Panc1 (cell line): Measurements from ENCODE around the gene ARHGDIA. TPM values are rescaled to one million over a fixed set of nuclear protein-coding genes. Genes with fewer than 3 reads are reported as not detected.

ENCODE experiments used
- ATAC-seq: fragments of 200-7000 bp; cut with Tn5 transposase; 2 replicates; pipeline ENCODE4 v1.9.1; 2020; ENCODE audit warnings: mild to moderate bottlenecking, moderate library complexity
- BruUV-seq: library from RNA; stranded (reverse); fragments of 400-500 nt; replicated peaks from 2 replicates; lab custom pipeline; 2021; lab: Mats Ljungman, UMichigan
- CTCF ChIA-PET: fragments of 300-600 bp; sonication (Branson Sonifier 250); formaldehyde crosslinking; loops from one replicate; lab custom pipeline; 2022; ENCODE audit warnings: antibody characterized with exemption; lab: Charles Lee
- POLR2A ChIA-PET: fragments of 300-600 bp; sonication (Branson Sonifier 250); formaldehyde crosslinking; loops from one replicate; lab custom pipeline; 2022; ENCODE audit warnings: antibody characterized with exemption; lab: Charles Lee
- DNase-seq: peaks from one replicate; pipeline ENCODE4 v3.0.0-alpha.2; 2010; ENCODE audit warnings: low read depth, low spot score
- H3K27ac ChIP-seq: 2 replicates; pipeline ENCODE4 v1.5.1; 2011; ENCODE audit warnings: mild to moderate bottlenecking, low read length, inconsistent platforms
- H3K27me3 ChIP-seq: fragments of 200-500 bp; sonication (Bioruptor generic); 2 replicates; pipeline ENCODE4 v1.6.0; 2014; ENCODE audit warnings: low read length, inconsistent platforms; ENCODE audit not compliant: control insufficient read depth, insufficient read depth
- H3K36me3 ChIP-seq: fragments of 200-500 bp; sonication (Bioruptor generic); 2 replicates; pipeline ENCODE4 v1.5.1; 2014; ENCODE audit warnings: inconsistent platforms, mild to moderate bottlenecking, low read length, moderate library complexity; ENCODE audit not compliant: control insufficient read depth, insufficient read depth
- H3K4me1 ChIP-seq: 2 replicates; pipeline ENCODE4 v1.5.1; 2011; ENCODE audit warnings: inconsistent platforms, mild to moderate bottlenecking, low read length, moderate library complexity; ENCODE audit not compliant: control insufficient read depth, insufficient read depth
- H3K4me3 ChIP-seq, 2 experiments: 2 replicates each; pipeline ENCODE4 v1.5.1; 2011 to 2012; ENCODE audit warnings: low read depth in 2 of 2, low read length in 2 of 2, mild to moderate bottlenecking in 2 of 2, inconsistent platforms in 1 of 2, moderate library complexity in 1 of 2
- H3K9me3 ChIP-seq: fragments of 200-500 bp; sonication (Bioruptor generic); 2 replicates; pipeline ENCODE4 v1.5.1; 2014; ENCODE audit warnings: low read depth, mild to moderate bottlenecking, inconsistent platforms, low read length, moderate library complexity; ENCODE audit not compliant: control insufficient read depth, insufficient read depth
- POLR2AphosphoS5 ChIP-seq: IDR thresholded peaks from 2 replicates; pipeline ENCODE4 v1.6.1; 2012; ENCODE audit warnings: mild to moderate bottlenecking, low read depth, low read length, moderate library complexity
- SIN3A ChIP-seq: IDR thresholded peaks from 2 replicates; pipeline ENCODE4 v1.6.1; 2012; ENCODE audit warnings: low read depth, mild to moderate bottlenecking, low read length, moderate library complexity, borderline replicate concordance; ENCODE audit not compliant: insufficient read depth
- TCF7L2 ChIP-seq: IDR thresholded peaks from 2 replicates; pipeline ENCODE4 v1.6.1; 2011; ENCODE audit warnings: mild to moderate bottlenecking, low read depth, low read length, inconsistent platforms
- in situ Hi-C: cut with HindIII; loops from 2 replicates; pipeline ENCODE4 v1.10.0; 2016; ENCODE audit warnings: low sequenced_read_pairs, low pct_unique_long_range_greater_than_20kb
- intact Hi-C: fragments of 100-400 bp; cut with micrococcal nuclease; formaldehyde crosslinking; loops from one replicate; pipeline ENCODE4 v1.10.0; 2022; ENCODE audit not compliant: unreplicated experiment
- total RNA-seq: library from RNA; stranded (reverse); gene quantifications from one replicate; pipeline ENCODE4 v1.2.1, GENCODE V29; 2021; ENCODE audit not compliant: unreplicated experiment
- TF ChIP-seq, protein P1 (sequence below), 2 experiments: IDR thresholded peaks; 2 replicates each; pipeline ENCODE4 v1.6.1; 2011 to 2012; ENCODE audit warnings: low read depth in 2 of 2, control low read depth in 1 of 2, low read length in 1 of 2, mild to moderate bottlenecking in 1 of 2, moderate library complexity in 1 of 2; ENCODE audit not compliant: insufficient read depth in 1 of 2
- TF ChIP-seq, protein P2 (sequence below): fragments of 450-650 bp; IDR thresholded peaks from 2 replicates; pipeline ENCODE4 v1.5.1; 2017; ENCODE audit warnings: mild to moderate bottlenecking

The ARHGDIA gene
- total RNA-seq, 1 experiment from 2014 or later = 420 TPM

DNA sequence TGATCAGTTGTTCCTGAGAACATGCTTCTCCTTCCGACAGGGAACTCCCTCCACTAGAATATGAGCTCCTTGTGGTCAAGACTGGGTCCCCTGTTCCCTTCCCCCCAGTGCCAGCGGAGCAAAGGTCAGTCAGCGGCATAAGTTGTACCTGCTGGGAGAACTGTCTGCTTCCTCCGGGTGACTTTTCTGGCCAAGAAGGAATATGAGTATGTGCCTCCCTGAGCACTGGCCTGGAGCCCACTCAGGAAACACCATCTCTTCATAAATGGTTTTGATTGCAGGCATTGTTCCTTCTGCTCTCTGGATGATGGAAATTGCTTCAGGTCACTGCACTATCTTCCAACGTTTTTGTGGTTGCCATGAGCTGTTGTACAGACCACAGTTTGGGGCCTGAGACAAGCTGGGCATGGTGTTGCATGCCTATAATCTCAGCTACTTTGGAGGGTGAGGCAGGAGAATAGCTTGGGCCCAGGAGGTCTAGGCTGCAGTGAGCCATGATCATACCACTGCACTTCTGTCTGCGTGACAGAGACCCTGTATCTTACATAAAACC, 7.9 kb downstream of the ARHGDIA start:
- intact Hi-C loops = loop anchor here (10.0 kb wide), 1 partner anchor 162 kb away; the partner anchor contains the start of genes CENPX and LRRC45

DNA sequence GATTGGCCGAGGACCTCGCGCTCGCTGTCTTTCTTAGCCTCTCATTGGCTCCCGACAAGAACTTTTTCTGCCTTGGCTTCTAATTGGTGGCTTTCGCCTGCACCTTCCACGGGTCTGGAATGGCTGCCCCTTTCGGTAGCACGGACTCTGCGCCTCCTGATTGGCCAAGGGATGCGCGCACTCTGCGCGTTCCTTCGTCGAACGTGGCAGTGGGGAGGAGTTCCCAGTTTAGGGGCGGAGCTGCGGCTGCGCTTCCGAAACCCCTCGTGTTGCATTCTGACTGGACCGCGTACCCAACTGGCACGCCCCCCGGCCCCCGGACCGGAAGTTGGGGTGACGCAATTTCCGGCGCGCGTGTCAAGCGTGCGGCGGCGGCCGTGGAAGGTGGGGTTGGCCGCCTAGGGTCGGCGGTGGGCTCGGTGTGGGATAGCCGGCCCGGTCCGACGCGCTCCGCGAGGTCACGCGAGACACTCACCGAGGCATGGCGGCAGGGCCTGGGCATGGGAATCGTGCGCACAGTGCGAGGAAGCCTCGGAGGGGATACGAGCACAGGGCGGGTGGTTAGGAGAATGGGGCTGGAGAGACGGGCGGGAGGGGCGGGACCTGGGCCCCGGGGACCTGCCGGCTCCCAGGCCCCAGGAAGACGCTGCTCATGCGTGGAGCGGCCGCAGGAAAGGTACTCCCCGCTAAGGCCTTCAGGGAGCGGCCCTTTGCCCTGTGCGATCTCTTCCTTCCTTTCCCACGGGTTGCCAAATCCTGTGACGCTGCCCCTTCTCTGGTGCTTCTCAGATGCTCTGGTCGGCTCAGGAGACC, 10.2 kb downstream of the ARHGDIA start:
- ATAC-seq = peak; percentile 94
- ChIA-PET POLR2A (interaction anchor here (0.6 to 0.7 kb wide), 3 partner anchors 35 to 158 kb away, joined by 3 read pairs; no protein-coding TSS in a partner anchor), CTCF (no interaction called here)
- TF ChIP-seq, protein P1, sequence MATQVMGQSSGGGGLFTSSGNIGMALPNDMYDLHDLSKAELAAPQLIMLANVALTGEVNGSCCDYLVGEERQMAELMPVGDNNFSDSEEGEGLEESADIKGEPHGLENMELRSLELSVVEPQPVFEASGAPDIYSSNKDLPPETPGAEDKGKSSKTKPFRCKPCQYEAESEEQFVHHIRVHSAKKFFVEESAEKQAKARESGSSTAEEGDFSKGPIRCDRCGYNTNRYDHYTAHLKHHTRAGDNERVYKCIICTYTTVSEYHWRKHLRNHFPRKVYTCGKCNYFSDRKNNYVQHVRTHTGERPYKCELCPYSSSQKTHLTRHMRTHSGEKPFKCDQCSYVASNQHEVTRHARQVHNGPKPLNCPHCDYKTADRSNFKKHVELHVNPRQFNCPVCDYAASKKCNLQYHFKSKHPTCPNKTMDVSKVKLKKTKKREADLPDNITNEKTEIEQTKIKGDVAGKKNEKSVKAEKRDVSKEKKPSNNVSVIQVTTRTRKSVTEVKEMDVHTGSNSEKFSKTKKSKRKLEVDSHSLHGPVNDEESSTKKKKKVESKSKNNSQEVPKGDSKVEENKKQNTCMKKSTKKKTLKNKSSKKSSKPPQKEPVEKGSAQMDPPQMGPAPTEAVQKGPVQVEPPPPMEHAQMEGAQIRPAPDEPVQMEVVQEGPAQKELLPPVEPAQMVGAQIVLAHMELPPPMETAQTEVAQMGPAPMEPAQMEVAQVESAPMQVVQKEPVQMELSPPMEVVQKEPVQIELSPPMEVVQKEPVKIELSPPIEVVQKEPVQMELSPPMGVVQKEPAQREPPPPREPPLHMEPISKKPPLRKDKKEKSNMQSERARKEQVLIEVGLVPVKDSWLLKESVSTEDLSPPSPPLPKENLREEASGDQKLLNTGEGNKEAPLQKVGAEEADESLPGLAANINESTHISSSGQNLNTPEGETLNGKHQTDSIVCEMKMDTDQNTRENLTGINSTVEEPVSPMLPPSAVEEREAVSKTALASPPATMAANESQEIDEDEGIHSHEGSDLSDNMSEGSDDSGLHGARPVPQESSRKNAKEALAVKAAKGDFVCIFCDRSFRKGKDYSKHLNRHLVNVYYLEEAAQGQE (IDR thresholded peaks at IDR 0.05; ENCODE audit: insufficient read depth in 1 of 2, low read depth in 2 of 2, low read length in 1 of 2) = peak in 1 of 2 experiments; percentile 59; a peak in 1 of 4 replicates
- TF ChIP-seq TCF7L2 (no peak), SIN3A (peak; percentile 92), POLR2AphosphoS5 (peak; percentile 96)
- no peaks in the 10 kb centered on the region for H3K27me3 ChIP-seq
- BruUV-seq = TSS peak; percentile 82
- peaks cover 32% of the 10 kb centered on the region for H3K4me1 ChIP-seq
- peaks cover 5% of the 10 kb centered on the region; the same call in 1 of the 2 replicates for H3K36me3 ChIP-seq
- peak overlapping the region; percentile 95 for H3K27ac ChIP-seq
- intact Hi-C loops (loop anchor here (10.0 kb wide), 1 partner anchor 164 kb away; the partner anchor contains the start of genes CENPX and LRRC45), in situ Hi-C loops (no loop called here)
- peak; percentile 99 for DNase-seq
- peak overlapping the region; percentile 83 to 99 for H3K4me3 ChIP-seq
- H3K9me3 ChIP-seq = no peaks in the 10 kb centered on the region

More for the DNA sequence above, 7.9 kb downstream of the ARHGDIA start:
- in situ Hi-C loops = no loop called here
- Histone ChIP-seq H3K27ac (peak overlapping the region; percentile 55), H3K36me3 (peaks cover 3% of the 10 kb centered on the region; the same call in 1 of the 2 replicates), H3K27me3 (no peaks in the 10 kb centered on the region), H3K4me3 (peak overlapping the region in 1 of 2 experiments; percentile 0; a peak in 1 of 4 replicates), H3K9me3 (no peaks in the 10 kb centered on the region), H3K4me1 (peaks cover 54% of the 10 kb centered on the region)
- BruUV-seq = no TSS peak
- POLR2A ChIA-PET = interaction anchor here (0.6 kb wide), 1 partner anchor 128 kb away, joined by 5 read pairs; no protein-coding TSS in a partner anchor
- no peak for DNase-seq
- ATAC-seq = no peak
- CTCF ChIA-PET = no interaction called here
- TF ChIP-seq, protein P1 (IDR thresholded peaks at IDR 0.05; ENCODE audit: insufficient read depth in 1 of 2, low read depth in 2 of 2, low read length in 1 of 2) = no peak
- TF ChIP-seq, protein P2, sequence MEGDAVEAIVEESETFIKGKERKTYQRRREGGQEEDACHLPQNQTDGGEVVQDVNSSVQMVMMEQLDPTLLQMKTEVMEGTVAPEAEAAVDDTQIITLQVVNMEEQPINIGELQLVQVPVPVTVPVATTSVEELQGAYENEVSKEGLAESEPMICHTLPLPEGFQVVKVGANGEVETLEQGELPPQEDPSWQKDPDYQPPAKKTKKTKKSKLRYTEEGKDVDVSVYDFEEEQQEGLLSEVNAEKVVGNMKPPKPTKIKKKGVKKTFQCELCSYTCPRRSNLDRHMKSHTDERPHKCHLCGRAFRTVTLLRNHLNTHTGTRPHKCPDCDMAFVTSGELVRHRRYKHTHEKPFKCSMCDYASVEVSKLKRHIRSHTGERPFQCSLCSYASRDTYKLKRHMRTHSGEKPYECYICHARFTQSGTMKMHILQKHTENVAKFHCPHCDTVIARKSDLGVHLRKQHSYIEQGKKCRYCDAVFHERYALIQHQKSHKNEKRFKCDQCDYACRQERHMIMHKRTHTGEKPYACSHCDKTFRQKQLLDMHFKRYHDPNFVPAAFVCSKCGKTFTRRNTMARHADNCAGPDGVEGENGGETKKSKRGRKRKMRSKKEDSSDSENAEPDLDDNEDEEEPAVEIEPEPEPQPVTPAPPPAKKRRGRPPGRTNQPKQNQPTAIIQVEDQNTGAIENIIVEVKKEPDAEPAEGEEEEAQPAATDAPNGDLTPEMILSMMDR = no peak
- TF ChIP-seq POLR2AphosphoS5 (no peak), SIN3A (no peak), TCF7L2 (no peak)
